GM12891 (cell line): ENCODE measurements around the gene HDAC9.

Source experiments
- POLR2A ChIP-seq: IDR thresholded peaks from 2 replicates; pipeline ENCODE4 v1.6.1; 2011; ENCODE audit warnings: low read depth, low read length, control low read depth
- POLR2AphosphoS5 ChIP-seq: IDR thresholded peaks from 2 replicates; pipeline ENCODE4 v1.6.1; 2011; ENCODE audit warnings: low read depth, low read length, control low read depth

DNA sequence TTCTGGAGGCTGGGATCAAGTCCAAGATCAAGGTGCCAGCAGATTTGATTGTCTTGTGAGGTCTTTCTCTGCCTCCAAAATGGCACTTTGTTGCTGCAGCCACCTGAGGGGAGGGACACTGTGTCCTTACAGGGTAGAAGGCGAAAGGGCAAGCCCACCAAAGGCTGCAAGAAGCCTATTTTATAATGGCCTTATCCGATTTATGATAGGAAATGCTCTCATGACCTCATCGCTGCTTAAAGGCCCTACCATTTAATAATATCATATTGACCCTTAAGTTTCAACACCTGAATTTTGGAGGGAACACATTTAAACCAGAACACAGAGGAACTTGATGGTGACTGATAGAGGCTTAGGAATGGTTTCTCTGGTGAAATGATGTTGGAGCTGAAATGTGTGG is 325.4 kb downstream of the HDAC9 start:
- no peak for TF ChIP-seq POLR2AphosphoS5
- TF ChIP-seq POLR2A = no peak
